Measurements from ENCODE around the gene COG5. TPM values are rescaled to one million over a fixed set of nuclear protein-coding genes. Genes with fewer than 3 reads are reported as not detected.

Gene COG5
- total and polyA plus RNA-seq, 12 donors, result 4.4 to 43.8 (median 32.8) TPM

DNA sequence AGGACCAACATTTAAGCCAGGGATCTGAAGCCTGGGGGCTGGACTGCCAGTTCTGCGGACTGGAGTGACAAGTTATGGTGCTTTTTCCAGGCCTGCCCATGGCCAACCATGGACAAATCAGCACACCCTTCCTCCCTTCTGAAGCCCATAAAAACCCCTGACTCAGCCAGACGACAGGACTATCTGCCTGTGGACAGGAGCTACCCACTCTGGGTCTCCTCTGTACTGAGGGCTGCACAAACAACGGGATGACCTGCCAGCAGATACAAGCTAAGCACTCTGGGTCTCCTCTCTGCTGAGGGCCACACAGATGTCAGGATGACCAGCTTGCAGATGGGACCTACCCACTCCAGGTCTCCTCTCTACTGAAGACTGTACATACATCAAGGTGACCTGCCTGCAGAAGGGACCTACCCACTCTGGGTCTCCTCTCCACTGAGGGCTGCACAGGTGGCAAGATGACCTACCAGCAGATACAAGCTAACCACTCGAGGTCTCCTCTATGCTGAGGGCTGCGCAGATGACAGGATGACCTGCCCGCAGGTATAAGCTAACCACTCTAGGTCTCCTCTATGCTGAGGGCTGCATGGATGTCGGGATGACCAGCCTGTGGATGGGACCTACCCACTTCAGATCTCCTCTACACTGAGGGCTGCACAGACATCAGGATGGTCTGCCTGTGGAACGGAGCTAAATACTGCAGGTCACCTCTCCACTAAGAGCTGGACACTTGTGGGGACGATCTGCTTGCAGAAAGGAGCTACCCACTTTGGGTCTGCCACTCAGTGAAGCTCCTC, 204.0 kb downstream of the COG5 start:
- intact Hi-C loops (cut with DNase I), result no loop called here
- DNase-seq, result no peak
- 86 to 97% (median 93%) methylated on average over 2 to 9 of the region's 9 CpGs for WGBS, 4 donors

DNA sequence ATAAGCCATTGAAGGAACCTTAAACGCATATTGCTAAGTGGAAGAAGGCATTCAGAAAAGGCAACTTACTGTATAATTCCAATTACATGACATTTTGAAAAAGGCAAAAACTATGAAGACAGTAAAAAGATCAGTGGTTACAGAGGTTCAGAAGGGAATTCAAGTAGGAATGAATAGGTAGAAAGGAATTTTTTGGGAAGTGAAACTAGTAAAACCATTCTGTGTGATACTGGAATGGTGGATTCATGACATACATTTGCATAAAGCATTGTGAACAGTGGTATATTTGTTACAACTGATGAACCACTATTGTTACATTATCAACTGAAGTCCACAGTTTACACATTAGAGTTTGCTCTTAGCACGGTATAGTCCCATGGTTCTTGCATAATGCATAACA, 208.1 kb downstream of the COG5 start:
- DNase-seq, result no peak
- TF ChIP-seq, protein P1, sequence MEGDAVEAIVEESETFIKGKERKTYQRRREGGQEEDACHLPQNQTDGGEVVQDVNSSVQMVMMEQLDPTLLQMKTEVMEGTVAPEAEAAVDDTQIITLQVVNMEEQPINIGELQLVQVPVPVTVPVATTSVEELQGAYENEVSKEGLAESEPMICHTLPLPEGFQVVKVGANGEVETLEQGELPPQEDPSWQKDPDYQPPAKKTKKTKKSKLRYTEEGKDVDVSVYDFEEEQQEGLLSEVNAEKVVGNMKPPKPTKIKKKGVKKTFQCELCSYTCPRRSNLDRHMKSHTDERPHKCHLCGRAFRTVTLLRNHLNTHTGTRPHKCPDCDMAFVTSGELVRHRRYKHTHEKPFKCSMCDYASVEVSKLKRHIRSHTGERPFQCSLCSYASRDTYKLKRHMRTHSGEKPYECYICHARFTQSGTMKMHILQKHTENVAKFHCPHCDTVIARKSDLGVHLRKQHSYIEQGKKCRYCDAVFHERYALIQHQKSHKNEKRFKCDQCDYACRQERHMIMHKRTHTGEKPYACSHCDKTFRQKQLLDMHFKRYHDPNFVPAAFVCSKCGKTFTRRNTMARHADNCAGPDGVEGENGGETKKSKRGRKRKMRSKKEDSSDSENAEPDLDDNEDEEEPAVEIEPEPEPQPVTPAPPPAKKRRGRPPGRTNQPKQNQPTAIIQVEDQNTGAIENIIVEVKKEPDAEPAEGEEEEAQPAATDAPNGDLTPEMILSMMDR (IDR thresholded peaks at IDR 0.05), result no peak
- TF ChIP-seq POLR2A (IDR thresholded peaks at IDR 0.05), result no peak
- Histone ChIP-seq H3K4me1 (replicated peaks in 1 of 2) (no peaks in the 10 kb centered on the region), H3K4me3 (no peak overlapping the region), H3K27ac (no peak overlapping the region), H3K36me3 (replicated peaks in 1 of 2) (no peaks in the 10 kb centered on the region), H3K27me3 (no peaks in the 10 kb centered on the region), H3K9me3 (replicated peaks in 1 of 3) (no peaks in the 10 kb centered on the region)
- 96 to 99% (median 97%) methylated on average over 2 of the region's 2 CpGs for WGBS, 4 donors
- intact Hi-C loops (cut with DNase I), result no loop called here

More for the DNA sequence above, 204.0 kb downstream of the COG5 start:
- Histone ChIP-seq H3K36me3 (replicated peaks in 1 of 2) (no peaks in the 10 kb centered on the region), H3K27ac (no peak overlapping the region), H3K4me3 (no peak overlapping the region), H3K4me1 (replicated peaks in 1 of 2) (no peaks in the 10 kb centered on the region), H3K27me3 (no peaks in the 10 kb centered on the region), H3K9me3 (replicated peaks in 1 of 3) (no peaks in the 10 kb centered on the region)
- TF ChIP-seq POLR2A (IDR thresholded peaks at IDR 0.05), result no peak
- TF ChIP-seq, protein P1 (IDR thresholded peaks at IDR 0.05), result no peak

DNA sequence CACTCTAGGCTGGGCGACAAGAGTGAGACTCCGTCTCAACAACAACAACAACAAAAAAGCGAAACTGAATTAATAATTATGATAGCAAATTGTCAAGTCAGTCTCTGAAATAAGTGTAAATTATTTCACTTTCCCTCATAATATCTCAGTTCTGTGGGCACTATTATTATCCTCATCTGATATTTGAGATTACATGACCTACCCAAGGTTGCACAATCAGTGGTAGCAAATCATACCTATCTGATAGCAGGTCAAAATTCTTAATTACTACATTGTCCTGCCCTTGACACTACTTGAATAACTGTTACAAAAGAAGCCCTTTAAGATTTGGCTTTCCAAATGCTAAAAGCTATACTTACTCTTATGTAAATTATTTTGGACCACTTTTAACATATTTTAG, 209.1 kb downstream of the COG5 start:
- H3K36me3 ChIP-seq (replicated peaks in 1 of 2), result no peaks in the 10 kb centered on the region
- TF ChIP-seq POLR2A (IDR thresholded peaks at IDR 0.05), result no peak
- TF ChIP-seq, protein P1 (IDR thresholded peaks at IDR 0.05), result no peak
- H3K27me3 ChIP-seq, result no peaks in the 10 kb centered on the region
- no peak overlapping the region for H3K4me3 ChIP-seq
- H3K27ac ChIP-seq, result no peak overlapping the region
- no peak for DNase-seq
- no peaks in the 10 kb centered on the region for H3K4me1 ChIP-seq (replicated peaks in 1 of 2)
- intact Hi-C loops (cut with DNase I), result no loop called here
- WGBS, 4 donors, result 97 to 100% (median 100%) methylated on average over 3 of the region's 3 CpGs
- H3K9me3 ChIP-seq (replicated peaks in 1 of 3), result no peaks in the 10 kb centered on the region

DNA sequence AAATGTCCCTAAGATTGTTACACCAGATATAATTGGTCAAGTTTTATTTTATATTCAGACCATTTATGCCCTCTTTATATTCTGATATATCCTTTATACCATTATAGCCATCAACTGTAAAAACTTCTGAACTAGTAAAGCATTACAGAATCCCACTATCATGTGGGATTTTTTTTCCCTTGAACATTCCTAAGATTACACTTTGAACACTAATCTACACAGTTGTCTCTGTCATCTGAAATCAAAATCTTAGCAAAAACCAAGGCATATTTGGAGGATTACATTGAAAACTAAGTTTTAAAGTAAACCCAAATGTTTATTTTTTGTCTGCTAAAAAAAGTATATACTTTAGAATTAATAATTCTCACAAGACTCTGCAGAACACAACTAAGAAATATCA, 210.0 kb downstream of the COG5 start:
- intact Hi-C loops (cut with DNase I), result no loop called here
- H3K36me3 ChIP-seq (replicated peaks in 1 of 2), result no peaks in the 10 kb centered on the region
- DNase-seq, result no peak
- no peak overlapping the region for H3K4me3 ChIP-seq
- no peaks in the 10 kb centered on the region for H3K4me1 ChIP-seq (replicated peaks in 1 of 2)
- H3K9me3 ChIP-seq (replicated peaks in 1 of 3), result no peaks in the 10 kb centered on the region
- no peak overlapping the region for H3K27ac ChIP-seq
- H3K27me3 ChIP-seq, result no peaks in the 10 kb centered on the region
- TF ChIP-seq, protein P1 (IDR thresholded peaks at IDR 0.05), result no peak
- no peak for TF ChIP-seq POLR2A (IDR thresholded peaks at IDR 0.05)

Measured in adrenal gland (tissue), 12 donors.